Kidney (tissue), 14 donors: Measurements from ENCODE around the gene SPTBN1. TPM values are rescaled to one million over a fixed set of nuclear protein-coding genes. Genes with fewer than 3 reads are reported as not detected.

Experiments
- DNase-seq, 5 donors: peaks; one replicate each; pipeline ENCODE4 v3.0.0-alpha.2; 2013 to 2020
- FAIRE-seq: peaks from 2 replicates; lab custom pipeline; 2012; peaks lifted over from hg19 to GRCh38; lab: Jason Lieb, UNC
- H3K27ac ChIP-seq, 2 donors: one replicate each; pipeline ENCODE4 v1.7.0; 2013; ENCODE audit warnings: low read depth in 2 of 2, low read length in 2 of 2, inconsistent platforms in 1 of 2
- H3K27me3 ChIP-seq: one replicate; pipeline ENCODE4 v1.7.1; 2013; ENCODE audit warnings: low read length, inconsistent platforms; ENCODE audit not compliant: control insufficient read depth, insufficient read depth
- H3K36me3 ChIP-seq, 3 donors: one replicate each; pipeline versions ENCODE4 v1.7.0 to v1.7.1; 2013; ENCODE audit warnings: low read length in 3 of 3, control low read depth in 1 of 3, inconsistent platforms in 1 of 3; ENCODE audit not compliant: insufficient read depth in 3 of 3, control insufficient read depth in 2 of 3
- H3K4me1 ChIP-seq, 3 donors: one replicate each; pipeline versions ENCODE4 v1.7.0 to v1.7.1; 2013; ENCODE audit warnings: low read length in 3 of 3, inconsistent platforms in 1 of 3, low read depth in 1 of 3; ENCODE audit not compliant: control insufficient read depth in 2 of 3, insufficient read depth in 2 of 3
- H3K4me3 ChIP-seq, 3 donors: one replicate each; pipeline versions ENCODE4 v1.7.0 to v1.8.1; 2013; ENCODE audit warnings: low read length in 3 of 3, control low read depth in 1 of 3, inconsistent platforms in 1 of 3
- H3K9ac ChIP-seq, 3 donors: one replicate each; pipeline versions ENCODE4 v1.7.0 to v1.7.1; 2013; ENCODE audit warnings: low read length in 3 of 3, control low read depth in 1 of 3, inconsistent platforms in 1 of 3
- H3K9me3 ChIP-seq, 3 donors: one replicate each; pipeline versions ENCODE4 v1.7.0 to v1.7.1; 2013; ENCODE audit warnings: low read length in 3 of 3, control low read depth in 1 of 3, inconsistent platforms in 1 of 3; ENCODE audit not compliant: control insufficient read depth in 2 of 3, insufficient read depth in 1 of 3
- CTCF ChIP-seq: IDR thresholded peaks from 3 replicates; pipeline ENCODE4 v1.5.1; 2012; ENCODE audit warnings: mild to moderate bottlenecking, moderate library complexity, borderline replicate concordance; ENCODE audit not compliant: insufficient read depth; ENCODE audit errors: extremely low read depth
- intact Hi-C: fragments of 100-400 bp; cut with DNase I; formaldehyde crosslinking; loops from one replicate; pipeline ENCODE4 v1.11.1; 2022
- polyA plus RNA-seq: library from polyadenylated mRNA; stranded (reverse); fragments of 350-450 nt; fragmentation: Illumina TruSeq; extraction: RNeasy Lipid Tissue Mini Kit (QIAGEN cat#74804); gene quantifications from one replicate; pipeline ENCODE4 v1.2.3, GENCODE V29; 2014; ENCODE audit warnings: low read depth, low replicate concordance; ENCODE audit not compliant: insufficient read depth
- total RNA-seq: library from RNA; stranded (reverse); fragmentation: NEBNext Ultra II Directional; extraction: Animal tissue kit (Norgen Biotek cat#: 25700); gene quantifications from one replicate; pipeline ENCODE4 v1.2.1, GENCODE V29; 2021
- donor health status: control.
- donor health status: control.
- donor health status: control.
- donor health status: control.
- donor health status: control.
- donor health status: DM: yes; HTN: yes; CAD: no.
- donor health status: Normal renal cell carcinoma (clear cell type).

Gene SPTBN1
- total and polyA plus RNA-seq, 2 donors from 2014 or later: 93.2 to 313 TPM

GRCh38 chr2:54710216-54710615 lies 254.1 kb downstream of the SPTBN1 start:
- Histone ChIP-seq H3K27me3 (no peaks in the 10 kb centered on the region), H3K4me3 (peak overlapping the region in 1 of 3 donors; percentile 68), H3K27ac (peak overlapping the region in 1 of 2 donors; percentile 79), H3K4me1 (peaks cover 0 to 4% (median 0%) of the 10 kb centered on the region in 3 donors), H3K36me3 (no peaks in the 10 kb centered on the region), H3K9ac (peak overlapping the region in 1 of 3 donors; percentile 80), H3K9me3 (no peaks in the 10 kb centered on the region)
- DNase-seq: no peak
- TF ChIP-seq CTCF: no peak
- intact Hi-C loops: no loop called here
- FAIRE-seq: no peak

GRCh38 chr2:54712516-54712915 lies 256.4 kb downstream of the SPTBN1 start:
- Histone ChIP-seq H3K4me1 (peaks cover 0 to 4% (median 0%) of the 10 kb centered on the region in 3 donors), H3K27ac (no peak overlapping the region), H3K36me3 (no peaks in the 10 kb centered on the region), H3K4me3 (no peak overlapping the region), H3K27me3 (no peaks in the 10 kb centered on the region), H3K9me3 (no peaks in the 10 kb centered on the region), H3K9ac (no peak overlapping the region)
- no peak for TF ChIP-seq CTCF
- intact Hi-C loops: no loop called here
- FAIRE-seq: no peak
- DNase-seq: no peak

GRCh38 chr2:54714996-54715395 lies 258.9 kb downstream of the SPTBN1 start:
- no peak for TF ChIP-seq CTCF
- no peaks in the 10 kb centered on the region for H3K9me3 ChIP-seq
- H3K4me1 ChIP-seq: peaks cover 0 to 2% (median 0%) of the 10 kb centered on the region in 3 donors
- H3K27ac ChIP-seq: no peak overlapping the region
- no peaks in the 10 kb centered on the region for H3K27me3 ChIP-seq
- no peak overlapping the region for H3K4me3 ChIP-seq
- no peak for DNase-seq
- intact Hi-C loops: no loop called here
- H3K36me3 ChIP-seq: no peaks in the 10 kb centered on the region
- FAIRE-seq: no peak
- no peak overlapping the region for H3K9ac ChIP-seq

- Histone ChIP-seq H3K9ac (no peak overlapping the region), H3K27ac (no peak overlapping the region), H3K4me1 (no peaks in the 10 kb centered on the region), H3K27me3 (no peaks in the 10 kb centered on the region), H3K4me3 (no peak overlapping the region), H3K36me3 (no peaks in the 10 kb centered on the region), H3K9me3 (no peaks in the 10 kb centered on the region)
- intact Hi-C loops: no loop called here
- DNase-seq (no peak), FAIRE-seq (no peak)
- no peak for TF ChIP-seq CTCF
These were observed 260.2 kb downstream of the SPTBN1 start for GRCh38 chr2:54716375-54716774.
